AG09309 (cell line): ENCODE results near the gene CSNK1G2.

ENCODE experiments used
- DNase-seq: peaks from one replicate; pipeline ENCODE4 v3.0.0-alpha.2; 2010; ENCODE audit warnings: low read depth
- H3K4me3 ChIP-seq: 2 replicates; pipeline ENCODE4 v1.5.1; 2011; ENCODE audit warnings: mild to moderate bottlenecking, low read depth, low read length, moderate library complexity; ENCODE audit not compliant: control insufficient read depth
- CTCF ChIP-seq: IDR thresholded peaks from 2 replicates; pipeline ENCODE4 v1.5.1; 2011; ENCODE audit warnings: mild to moderate bottlenecking, low read depth, low read length, inconsistent platforms; ENCODE audit not compliant: insufficient read depth, control insufficient read depth; ENCODE audit errors: missing control alignments

The CSNK1G2 gene

GRCh38 chr19:1905110-1905862 lies 35.7 kb upstream of the CSNK1G2 start, which contains the start of the genes ADAT3 and SCAMP4:
Gene ADAT3, plus strand, starts transcription at chr19:1905399. Its CDS starts 6,649 bp downstream, at chr19:1912048.
Gene SCAMP4, plus strand, starts transcription at chr19:1905399. Its CDS starts 9,621 bp downstream, at chr19:1915020.
- TF ChIP-seq CTCF = no peak
- peak within 1 kb of the TSS; percentile 70 for H3K4me3 ChIP-seq
- peak; percentile 92 for DNase-seq

GRCh38 chr19:1905863-1906375 lies 35.1 kb upstream of the CSNK1G2 start:
- peak overlapping the region; percentile 70 for H3K4me3 ChIP-seq
- DNase-seq = no peak
- no peak for TF ChIP-seq CTCF

- no peak for DNase-seq
- no peak overlapping the region for H3K4me3 ChIP-seq
- no peak for TF ChIP-seq CTCF
Observed at GRCh38 chr19:1906985-1907562, 33.9 kb upstream of the CSNK1G2 start.

- DNase-seq = no peak
- H3K4me3 ChIP-seq = no peak overlapping the region
Observed at GRCh38 chr19:1907563-1908363, 33.2 kb upstream of the CSNK1G2 start.

GRCh38 chr19:1908364-1908678 lies 32.7 kb upstream of the CSNK1G2 start:
- no peak overlapping the region for H3K4me3 ChIP-seq
- DNase-seq = no peak
- TF ChIP-seq CTCF = no peak

More at GRCh38 chr19:1907563-1908363, 33.2 kb upstream of the CSNK1G2 start:
- TF ChIP-seq CTCF = no peak

GRCh38 chr19:1909761-1910080 lies 31.3 kb upstream of the CSNK1G2 start:
- no peak for TF ChIP-seq CTCF
- H3K4me3 ChIP-seq = no peak overlapping the region
- DNase-seq = no peak
